ENCODE results near the gene PGF. TPM values are rescaled to one million over a fixed set of nuclear protein-coding genes. Genes with fewer than 3 reads are reported as not detected.

The PGF gene
- polyA plus RNA-seq, 1 donor (not counting 4 experiments of a cell fraction or from before 2014, with no cell fraction given): 16.5 TPM

DNA sequence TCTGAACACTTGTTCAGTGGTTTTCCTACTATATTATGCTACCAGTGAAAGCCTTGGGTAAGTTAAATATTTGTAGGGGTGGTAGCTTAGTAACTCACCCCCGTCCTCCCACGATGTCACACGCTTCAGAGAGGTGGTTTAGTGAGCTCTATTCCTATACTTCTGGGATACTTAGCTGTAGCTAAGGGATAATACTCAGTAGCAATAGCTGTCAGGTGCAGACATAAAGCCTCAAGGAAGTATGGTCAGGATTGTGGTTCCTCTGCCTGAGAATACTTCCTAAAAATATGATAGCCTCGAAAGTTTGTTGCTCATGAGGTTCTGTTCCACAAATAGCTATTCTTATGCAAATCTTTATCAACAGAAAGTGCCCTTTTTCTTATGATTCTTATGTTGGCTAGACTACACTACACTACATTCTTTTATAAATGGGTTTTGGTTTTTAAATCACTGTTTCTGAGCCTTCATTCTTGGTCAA is 61.7 kb downstream of the PGF start:
- Histone ChIP-seq H3K27ac (ENCODE audit: control insufficient read depth, insufficient read depth, low read length) (no peak overlapping the region), H3K36me3 (ENCODE audit: control insufficient read depth in 2 of 2, extremely low read depth in 1 of 2, insufficient read depth in 2 of 2, low read length in 2 of 2) (peaks cover 54 to 65% of the 10 kb centered on the region in 2 experiments), H3K4me2 (ENCODE audit: control insufficient read depth, extremely low read depth, insufficient read depth, low read depth, low read length) (no peak overlapping the region), H3K4me3 (ENCODE audit: control insufficient read depth in 2 of 3, extremely low read depth in 1 of 3, insufficient read depth in 2 of 3, low read depth in 1 of 3, low read length in 3 of 3) (no peak overlapping the region), H3K9me1 (ENCODE audit: control insufficient read depth, extremely low read depth, insufficient read depth, low read length) (no peaks in the 10 kb centered on the region), H3K9ac (ENCODE audit: control insufficient read depth, extremely low read depth, insufficient read depth, low read length) (no peak overlapping the region), H2AFZ (ENCODE audit: control insufficient read depth, low read length) (no peak overlapping the region), H3K4me1 (ENCODE audit: control insufficient read depth, extremely low read depth, insufficient read depth, low read length) (peaks cover 4% of the 10 kb centered on the region), H3K27me3 (ENCODE audit: control insufficient read depth, extremely low read depth, insufficient read depth, low read length) (no peaks in the 10 kb centered on the region), H3K9me3 (ENCODE audit: control insufficient read depth, low read depth, low read length) (no peaks in the 10 kb centered on the region), H3K79me2 (ENCODE audit: control insufficient read depth, insufficient read depth, low read length) (peaks cover 7% of the 10 kb centered on the region), H4K20me1 (ENCODE audit: control insufficient read depth, extremely low read depth, insufficient read depth, low read length) (peaks cover 5% of the 10 kb centered on the region)
- DNase-seq (ENCODE audit: low read depth, low spot score): no peak
- dilution Hi-C loops (cut with MboI; ENCODE audit: extremely low pct_ligation_motif_present, low sequenced_read_pairs): no loop called here
- FAIRE-seq: no peak
- no peak for TF ChIP-seq EZH2 (IDR thresholded peaks at IDR 0.05; ENCODE audit: low read length)
- TF ChIP-seq CTCF (optimal IDR thresholded peaks at IDR 0.05 in 1 of 3, IDR thresholded peaks at IDR 0.05 in 1 of 3, conservative IDR thresholded peaks at IDR 0.05 in 1 of 3; ENCODE audit: extremely low read depth in 1 of 3, insufficient read depth in 2 of 3, low read length in 3 of 3): no peak

DNA sequence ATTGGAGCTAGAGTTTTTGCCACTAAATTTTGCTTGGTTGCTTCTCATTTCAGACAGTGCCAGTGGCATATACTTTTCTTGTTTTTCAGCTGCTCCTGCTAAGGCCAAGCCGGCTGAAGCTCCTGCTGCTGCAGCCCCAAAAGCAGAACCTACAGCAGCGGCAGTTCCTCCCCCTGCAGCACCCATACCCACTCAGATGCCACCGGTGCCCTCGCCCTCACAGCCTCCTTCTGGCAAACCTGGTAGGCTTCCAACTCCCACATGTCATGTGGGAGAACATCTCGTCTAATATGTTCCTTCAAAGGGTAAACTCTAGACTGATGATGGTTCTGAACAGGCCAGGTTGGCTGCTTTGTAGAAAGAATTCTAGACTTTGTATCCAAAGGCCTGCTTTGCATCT is 62.7 kb downstream of the PGF start:
- peaks cover 12% of the 10 kb centered on the region for H3K79me2 ChIP-seq (ENCODE audit: control insufficient read depth, insufficient read depth, low read length)
- H3K9me3 ChIP-seq (ENCODE audit: control insufficient read depth, low read depth, low read length): no peaks in the 10 kb centered on the region
- dilution Hi-C loops (cut with MboI; ENCODE audit: extremely low pct_ligation_motif_present, low sequenced_read_pairs): no loop called here
- no peak for FAIRE-seq
- H3K4me3 ChIP-seq (ENCODE audit: control insufficient read depth in 2 of 3, extremely low read depth in 1 of 3, insufficient read depth in 2 of 3, low read depth in 1 of 3, low read length in 3 of 3): no peak overlapping the region
- no peaks in the 10 kb centered on the region for H3K27me3 ChIP-seq (ENCODE audit: control insufficient read depth, extremely low read depth, insufficient read depth, low read length)
- peaks cover 13% of the 10 kb centered on the region for H3K4me1 ChIP-seq (ENCODE audit: control insufficient read depth, extremely low read depth, insufficient read depth, low read length)
- H3K9ac ChIP-seq (ENCODE audit: control insufficient read depth, extremely low read depth, insufficient read depth, low read length): no peak overlapping the region
- TF ChIP-seq CTCF (optimal IDR thresholded peaks at IDR 0.05 in 1 of 3, IDR thresholded peaks at IDR 0.05 in 1 of 3, conservative IDR thresholded peaks at IDR 0.05 in 1 of 3; ENCODE audit: extremely low read depth in 1 of 3, insufficient read depth in 2 of 3, low read length in 3 of 3) (no peak), EZH2 (IDR thresholded peaks at IDR 0.05; ENCODE audit: low read length) (no peak)
- no peak overlapping the region for H2AFZ ChIP-seq (ENCODE audit: control insufficient read depth, low read length)
- peaks cover 9% of the 10 kb centered on the region for H4K20me1 ChIP-seq (ENCODE audit: control insufficient read depth, extremely low read depth, insufficient read depth, low read length)
- no peaks in the 10 kb centered on the region for H3K9me1 ChIP-seq (ENCODE audit: control insufficient read depth, extremely low read depth, insufficient read depth, low read length)
- H3K36me3 ChIP-seq (ENCODE audit: control insufficient read depth in 2 of 2, extremely low read depth in 1 of 2, insufficient read depth in 2 of 2, low read length in 2 of 2): peaks cover 46 to 62% of the 10 kb centered on the region in 2 experiments
- no peak overlapping the region for H3K27ac ChIP-seq (ENCODE audit: control insufficient read depth, insufficient read depth, low read length)
- no peak overlapping the region for H3K4me2 ChIP-seq (ENCODE audit: control insufficient read depth, extremely low read depth, insufficient read depth, low read depth, low read length)
- no peak for DNase-seq (ENCODE audit: low read depth, low spot score)

Data from keratinocyte (primary cell).